ENCODE results near the gene PPM1A.

The PPM1A gene

GRCh38 chr14:60238955-60239354 is 10.1 kb upstream of the PPM1A start:
- TF ChIP-seq, protein P1, sequence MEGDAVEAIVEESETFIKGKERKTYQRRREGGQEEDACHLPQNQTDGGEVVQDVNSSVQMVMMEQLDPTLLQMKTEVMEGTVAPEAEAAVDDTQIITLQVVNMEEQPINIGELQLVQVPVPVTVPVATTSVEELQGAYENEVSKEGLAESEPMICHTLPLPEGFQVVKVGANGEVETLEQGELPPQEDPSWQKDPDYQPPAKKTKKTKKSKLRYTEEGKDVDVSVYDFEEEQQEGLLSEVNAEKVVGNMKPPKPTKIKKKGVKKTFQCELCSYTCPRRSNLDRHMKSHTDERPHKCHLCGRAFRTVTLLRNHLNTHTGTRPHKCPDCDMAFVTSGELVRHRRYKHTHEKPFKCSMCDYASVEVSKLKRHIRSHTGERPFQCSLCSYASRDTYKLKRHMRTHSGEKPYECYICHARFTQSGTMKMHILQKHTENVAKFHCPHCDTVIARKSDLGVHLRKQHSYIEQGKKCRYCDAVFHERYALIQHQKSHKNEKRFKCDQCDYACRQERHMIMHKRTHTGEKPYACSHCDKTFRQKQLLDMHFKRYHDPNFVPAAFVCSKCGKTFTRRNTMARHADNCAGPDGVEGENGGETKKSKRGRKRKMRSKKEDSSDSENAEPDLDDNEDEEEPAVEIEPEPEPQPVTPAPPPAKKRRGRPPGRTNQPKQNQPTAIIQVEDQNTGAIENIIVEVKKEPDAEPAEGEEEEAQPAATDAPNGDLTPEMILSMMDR (IDR thresholded peaks at IDR 0.05; ENCODE audit: extremely low read depth, missing control alignments) = no peak
- no peak for DNase-seq (ENCODE audit: low spot score)

DNA sequence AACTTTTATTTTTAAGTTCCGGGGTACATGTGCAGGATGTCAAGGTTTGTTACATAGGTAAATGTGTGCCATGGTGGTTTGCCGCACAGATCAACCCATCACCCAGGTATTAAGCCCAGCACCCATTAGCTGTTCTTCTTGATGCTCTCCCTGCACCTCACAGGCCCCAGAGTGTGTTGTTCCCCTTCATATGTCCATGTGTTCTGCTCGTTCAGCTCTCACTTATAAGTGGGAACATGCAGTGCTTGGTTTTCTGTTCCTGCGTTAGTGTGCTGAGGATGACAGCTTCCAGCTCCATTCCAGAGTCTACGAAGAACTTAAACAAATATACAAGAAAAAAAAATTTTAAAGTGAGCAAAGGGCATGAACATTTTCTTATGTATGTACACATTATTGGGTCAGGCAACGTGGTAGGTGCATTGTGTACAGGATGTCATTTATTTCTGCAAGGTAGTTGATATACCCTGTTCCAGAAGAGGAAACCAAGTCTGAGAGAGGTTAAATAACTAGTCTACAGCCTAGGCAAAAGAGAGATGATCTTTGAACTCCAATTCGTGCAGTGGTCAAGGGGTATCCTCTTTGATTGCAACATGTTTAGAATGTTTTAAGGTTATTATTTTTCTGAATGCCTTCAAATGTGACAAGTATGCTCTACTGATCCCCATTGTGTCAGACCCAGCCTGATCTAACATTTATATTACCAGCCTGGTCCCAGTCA is 8.7 kb upstream of the PPM1A start:
- DNase-seq (ENCODE audit: low spot score) = no peak
- TF ChIP-seq, protein P1 (IDR thresholded peaks at IDR 0.05; ENCODE audit: extremely low read depth, missing control alignments) = no peak

DNA sequence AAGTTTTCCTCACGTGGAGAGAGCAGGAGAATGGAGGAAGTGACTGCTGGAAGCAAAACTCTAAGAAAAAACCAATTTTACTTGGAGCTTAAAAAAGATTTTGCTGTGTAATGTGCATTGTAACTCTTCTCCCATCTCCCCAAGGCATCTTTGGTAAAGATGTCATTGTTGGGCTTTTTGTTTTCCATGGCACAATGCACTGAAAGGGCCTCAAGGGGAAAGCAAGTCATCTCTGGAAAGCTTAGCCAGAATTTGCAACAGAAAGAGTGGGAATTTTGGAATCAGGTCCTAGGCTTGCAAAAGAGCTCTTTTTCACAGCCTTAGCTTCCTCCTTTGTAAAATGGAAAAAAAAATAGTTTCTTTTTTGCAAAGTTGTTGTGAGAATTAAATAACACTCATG is 7.9 kb upstream of the PPM1A start:
- no peak for DNase-seq (ENCODE audit: low spot score)
- TF ChIP-seq, protein P1 (IDR thresholded peaks at IDR 0.05; ENCODE audit: extremely low read depth, missing control alignments) = no peak

DNA sequence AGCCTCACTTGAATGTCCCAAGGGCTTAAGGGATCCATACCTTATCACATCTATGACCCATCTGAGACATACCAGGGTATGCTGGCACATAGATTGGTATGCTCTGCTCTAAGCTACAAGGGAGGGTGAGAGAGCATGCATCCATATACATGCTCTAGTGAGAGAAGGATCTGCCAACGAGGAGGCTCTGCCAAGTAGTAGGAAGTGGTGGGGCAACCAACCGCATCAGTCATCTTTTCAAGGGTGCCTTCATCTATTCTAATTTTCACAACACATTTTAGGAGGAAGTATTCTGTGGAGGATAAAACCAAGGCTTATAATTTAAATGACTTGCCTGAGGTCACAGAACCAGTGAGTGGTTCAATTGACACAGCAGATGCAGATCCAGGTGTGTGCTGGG is 6.6 kb upstream of the PPM1A start:
- DNase-seq (ENCODE audit: low spot score) = no peak
- TF ChIP-seq, protein P1 (IDR thresholded peaks at IDR 0.05; ENCODE audit: extremely low read depth, missing control alignments) = no peak

- DNase-seq (ENCODE audit: low spot score) = peak; percentile 35
- TF ChIP-seq, protein P1 (IDR thresholded peaks at IDR 0.05; ENCODE audit: extremely low read depth, missing control alignments) = no peak
Observed at GRCh38 chr14:60245380-60246177, 3.4 kb upstream of the PPM1A start.

DNA sequence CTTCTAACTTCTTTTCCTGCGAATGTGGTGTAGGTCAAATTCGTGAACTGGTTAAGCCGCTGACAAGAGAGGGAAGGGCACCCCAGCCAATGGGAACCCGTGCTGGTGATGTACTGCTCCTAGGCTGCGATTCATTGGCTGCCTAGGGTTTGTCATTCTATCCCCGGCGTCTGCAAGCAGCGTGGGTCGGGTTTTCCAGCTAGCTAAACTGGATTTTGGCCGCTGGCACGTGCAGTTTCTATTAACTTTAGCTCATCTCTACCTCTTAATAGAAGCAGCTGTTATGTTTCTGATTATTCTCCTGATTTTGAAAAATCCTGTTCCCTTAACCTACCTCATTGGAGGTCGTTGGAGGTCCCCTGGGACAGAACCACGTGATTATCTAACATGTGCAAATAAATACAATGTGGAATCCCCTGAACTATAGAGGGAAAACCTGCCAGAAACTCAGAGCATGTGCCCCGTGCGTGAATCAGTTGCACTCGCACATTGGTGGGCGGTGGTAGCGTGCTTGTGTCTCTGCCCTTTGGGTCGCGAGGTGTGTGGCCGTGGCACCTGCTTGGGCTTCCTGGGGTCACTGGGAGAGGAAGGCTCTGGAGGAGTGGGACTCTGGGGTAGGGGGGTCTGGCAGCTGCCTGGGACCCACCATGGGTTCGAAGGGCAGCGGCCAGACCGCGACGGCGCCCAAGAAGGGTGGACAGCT is 876 bp upstream of the PPM1A start:
- TF ChIP-seq, protein P1 (IDR thresholded peaks at IDR 0.05; ENCODE audit: extremely low read depth, missing control alignments) = no peak
- peak; percentile 86 for DNase-seq (ENCODE audit: low spot score)

All from GM20000 (cell line).